WTC11 (cell line): Measurements from ENCODE around the gene TRIM44.

Experiments
- AFF4 ChIP-seq: sonication (generic); formaldehyde crosslinking; IDR thresholded peaks from 2 replicates; pipeline ENCODE4 v1.8.1; 2023; ENCODE audit warnings: mild to moderate bottlenecking, missing genetic modification reagents, borderline replicate concordance
- CTCF ChIP-seq: fragments of 200-600 bp; IDR thresholded peaks from 2 replicates; pipeline ENCODE4 v1.8.0; 2022; ENCODE audit warnings: antibody characterized with exemption
- ESRRA ChIP-seq: sonication (generic); formaldehyde crosslinking; IDR thresholded peaks from 2 replicates; pipeline ENCODE4 v1.8.1; 2022; ENCODE audit warnings: mild to moderate bottlenecking, missing genetic modification reagents, borderline replicate concordance
- GABPB1 ChIP-seq: sonication (generic); formaldehyde crosslinking; IDR thresholded peaks from 2 replicates; pipeline ENCODE4 v1.8.1; 2023; ENCODE audit warnings: mild to moderate bottlenecking, missing genetic modification reagents
- JUN ChIP-seq: sonication (generic); formaldehyde crosslinking; IDR thresholded peaks from 2 replicates; pipeline ENCODE4 v1.8.0; 2023; ENCODE audit warnings: mild to moderate bottlenecking, missing genetic modification reagents
- MAX ChIP-seq: sonication (generic); formaldehyde crosslinking; IDR thresholded peaks from 2 replicates; pipeline ENCODE4 v1.8.0; 2022; ENCODE audit warnings: mild to moderate bottlenecking, missing genetic modification reagents
- USF2 ChIP-seq: sonication (generic); formaldehyde crosslinking; IDR thresholded peaks from 2 replicates; pipeline ENCODE4 v1.8.1; 2023; ENCODE audit warnings: mild to moderate bottlenecking, missing genetic modification reagents, moderate library complexity
- ZNF281 ChIP-seq: sonication (generic); formaldehyde crosslinking; IDR thresholded peaks from 2 replicates; pipeline ENCODE4 v1.8.0; 2023; ENCODE audit warnings: mild to moderate bottlenecking, missing genetic modification reagents

- no peak; the same call in none of the 2 replicates for TF ChIP-seq USF2 (CRISPR knock-in tag)
- TF ChIP-seq AFF4 (CRISPR knock-in tag): no peak
- TF ChIP-seq ZNF281 (CRISPR knock-in tag): peak; percentile 43; the same call in 1 of the 2 replicates
- no peak for TF ChIP-seq GABPB1 (CRISPR knock-in tag)
- no peak for TF ChIP-seq JUN (CRISPR knock-in tag)
- peak; percentile 98 for TF ChIP-seq MAX (CRISPR knock-in tag)
- TF ChIP-seq CTCF: no peak
- peak; percentile 13; the same call in 1 of the 2 replicates for TF ChIP-seq ESRRA (CRISPR knock-in tag)
Observed at GRCh38 chr11:35617687-35618496, 44.7 kb upstream of the TRIM44 start, which contains the start of gene FJX1.
